ENCODE measurements around the gene HS3ST3B1. TPM values are rescaled to one million over a fixed set of nuclear protein-coding genes. Genes with fewer than 3 reads are reported as not detected.

Gene HS3ST3B1
- total RNA-seq, 1 donor: 9.1 TPM

GRCh38 chr17:14359163-14360020 lies 58.5 kb downstream of the HS3ST3B1 start:
- H3K4me3 ChIP-seq (ENCODE audit: low read depth, low read length): no peak overlapping the region
- no peak for DNase-seq (ENCODE audit: low read depth)

GRCh38 chr17:14360856-14361255 lies 60.0 kb downstream of the HS3ST3B1 start:
- no peak for DNase-seq (ENCODE audit: low read depth)
- no peak for TF ChIP-seq CTCF (IDR thresholded peaks at IDR 0.05; ENCODE audit: insufficient read depth, low read length)
- no peak overlapping the region for H3K4me3 ChIP-seq (ENCODE audit: low read depth, low read length)

More at GRCh38 chr17:14359163-14360020, 58.5 kb downstream of the HS3ST3B1 start:
- TF ChIP-seq CTCF (IDR thresholded peaks at IDR 0.05; ENCODE audit: insufficient read depth, low read length): no peak

GRCh38 chr17:14361470-14361869 lies 60.6 kb downstream of the HS3ST3B1 start:
- no peak for DNase-seq (ENCODE audit: low read depth)
- no peak overlapping the region for H3K4me3 ChIP-seq (ENCODE audit: low read depth, low read length)
- no peak for TF ChIP-seq CTCF (IDR thresholded peaks at IDR 0.05; ENCODE audit: insufficient read depth, low read length)

GRCh38 chr17:14361945-14362508 lies 61.1 kb downstream of the HS3ST3B1 start:
- no peak overlapping the region for H3K4me3 ChIP-seq (ENCODE audit: low read depth, low read length)
- TF ChIP-seq CTCF (IDR thresholded peaks at IDR 0.05; ENCODE audit: insufficient read depth, low read length): no peak
- no peak for DNase-seq (ENCODE audit: low read depth)

- H3K4me3 ChIP-seq (ENCODE audit: low read depth, low read length): no peak overlapping the region
- no peak for DNase-seq (ENCODE audit: low read depth)
- no peak for TF ChIP-seq CTCF (IDR thresholded peaks at IDR 0.05; ENCODE audit: insufficient read depth, low read length)
These were observed 65.3 kb downstream of the HS3ST3B1 start for GRCh38 chr17:14366199-14366598.

- H3K4me3 ChIP-seq (ENCODE audit: low read depth, low read length): no peak overlapping the region
- TF ChIP-seq CTCF (IDR thresholded peaks at IDR 0.05; ENCODE audit: insufficient read depth, low read length): no peak
- DNase-seq (ENCODE audit: low read depth): no peak
These were observed 71.6 kb downstream of the HS3ST3B1 start for GRCh38 chr17:14372461-14372860.
